ENCODE results near the gene PHACTR3.

- TF ChIP-seq CTCF (IDR thresholded peaks at IDR 0.05) = no peak
- TF ChIP-seq EP300 (IDR thresholded peaks at IDR 0.05) = no peak
- no peak for TF ChIP-seq POLR2A (IDR thresholded peaks at IDR 0.05)
- TF ChIP-seq POLR2AphosphoS5 (IDR thresholded peaks at IDR 0.05) = no peak
These were observed 258.7 kb downstream of the PHACTR3 start for GRCh38 chr20:59863058-59863457.

Data from suprapubic skin (tissue), 4 donors.